Measurements from ENCODE around the gene WBP11. TPM values are rescaled to one million over a fixed set of nuclear protein-coding genes. Genes with fewer than 3 reads are reported as not detected.

WBP11 gene
- total RNA-seq, 1 experiment from 2014 or later: 56.6 TPM

- ChIA-PET CTCF (interaction anchor here (0.6 to 2.6 kb wide), 20 partner anchors 12 to 1668 kb away, joined by 3 to 9 read pairs (median 4); partner anchors contain the start of gene ATF7IP), POLR2A (interaction anchor here (0.6 to 8.5 kb wide), 21 partner anchors 11 to 1879 kb away, joined by 3 to 285 read pairs (median 4); partner anchors contain the start of genes ATF7IP, C12orf60, GPRC5A and RERG)
- peak overlapping the region; percentile 98 for H3K4me3 Mint-ChIP-seq (ENCODE audit: unreplicated experiment)
- H3K9me3 Mint-ChIP-seq (ENCODE audit: unreplicated experiment): peaks cover 5% of the 10 kb centered on the region
- peaks cover 11% of the 10 kb centered on the region for H3K4me1 Mint-ChIP-seq (ENCODE audit: insufficient read depth, unreplicated experiment)
- intact Hi-C loops (cut with micrococcal nuclease): loop anchor here (2.0 to 10.0 kb wide), 4 partner anchors 75 to 403 kb away; partner anchors contain the start of genes ART4 and ATF7IP
- TF ChIP-seq CTCF (IDR thresholded peaks at IDR 0.05; ENCODE audit: unreplicated experiment): peak; percentile 62
- H3K27me3 Mint-ChIP-seq (ENCODE audit: insufficient read depth, unreplicated experiment): no peaks in the 10 kb centered on the region
- BruUV-seq (replicated peaks): no TSS peak
- peak; percentile 81 for DNase-seq (ENCODE audit: unreplicated experiment)
- peaks cover 49% of the 10 kb centered on the region for H3K36me3 Mint-ChIP-seq (ENCODE audit: insufficient read depth, unreplicated experiment)
- H3K27ac Mint-ChIP-seq (ENCODE audit: low read depth, unreplicated experiment): peak overlapping the region; percentile 98
Observed at GRCh38 chr12:14769969-14770495, 33.2 kb downstream of the WBP11 start.

- Mint-ChIP-seq H3K27me3 (ENCODE audit: insufficient read depth, unreplicated experiment) (no peaks in the 10 kb centered on the region), H3K9me3 (ENCODE audit: unreplicated experiment) (peaks cover 5% of the 10 kb centered on the region), H3K27ac (ENCODE audit: low read depth, unreplicated experiment) (peak overlapping the region; percentile 98), H3K4me3 (ENCODE audit: unreplicated experiment) (peak overlapping the region; percentile 98), H3K36me3 (ENCODE audit: insufficient read depth, unreplicated experiment) (peaks cover 50% of the 10 kb centered on the region), H3K4me1 (ENCODE audit: insufficient read depth, unreplicated experiment) (peaks cover 11% of the 10 kb centered on the region)
- TF ChIP-seq CTCF (IDR thresholded peaks at IDR 0.05; ENCODE audit: unreplicated experiment): no peak
- ChIA-PET POLR2A (interaction anchor here (0.9 to 8.5 kb wide), 12 partner anchors 11 to 1878 kb away, joined by 3 to 285 read pairs (median 5); partner anchors contain the start of genes ATF7IP, C12orf60, GPRC5A and WBP11), CTCF (interaction anchor here (0.5 to 2.6 kb wide), 22 partner anchors 12 to 1015 kb away, joined by 3 to 9 read pairs (median 4); partner anchors contain the start of gene ATF7IP)
- intact Hi-C loops (cut with micrococcal nuclease): no loop called here
- BruUV-seq (replicated peaks): no TSS peak
- no peak for DNase-seq (ENCODE audit: unreplicated experiment)
Observed at GRCh38 chr12:14769466-14769968, 33.8 kb downstream of the WBP11 start.

GRCh38 chr12:14768823-14769405, 34.4 kb downstream of the WBP11 start:
- intact Hi-C loops (cut with micrococcal nuclease): no loop called here
- Mint-ChIP-seq H3K36me3 (ENCODE audit: insufficient read depth, unreplicated experiment) (peaks cover 51% of the 10 kb centered on the region), H3K4me1 (ENCODE audit: insufficient read depth, unreplicated experiment) (peaks cover 11% of the 10 kb centered on the region), H3K9me3 (ENCODE audit: unreplicated experiment) (peaks cover 5% of the 10 kb centered on the region), H3K27me3 (ENCODE audit: insufficient read depth, unreplicated experiment) (no peaks in the 10 kb centered on the region), H3K4me3 (ENCODE audit: unreplicated experiment) (peak overlapping the region; percentile 98), H3K27ac (ENCODE audit: low read depth, unreplicated experiment) (peak overlapping the region; percentile 98)
- TF ChIP-seq CTCF (IDR thresholded peaks at IDR 0.05; ENCODE audit: unreplicated experiment): no peak
- ChIA-PET CTCF (interaction anchor here (0.5 to 2.6 kb wide), 18 partner anchors 13 to 1014 kb away, joined by 3 to 9 read pairs (median 4); no protein-coding TSS in a partner anchor), POLR2A (interaction anchor here (1.4 to 8.5 kb wide), 3 partner anchors 12 to 397 kb away, joined by 3 to 285 read pairs (median 21); partner anchors contain the start of genes C12orf60 and WBP11)
- BruUV-seq (replicated peaks): no TSS peak
- peak; percentile 45 for DNase-seq (ENCODE audit: unreplicated experiment)

- Mint-ChIP-seq H3K27me3 (ENCODE audit: insufficient read depth, unreplicated experiment) (no peaks in the 10 kb centered on the region), H3K4me3 (ENCODE audit: unreplicated experiment) (peak overlapping the region; percentile 98), H3K27ac (ENCODE audit: low read depth, unreplicated experiment) (peak overlapping the region; percentile 77), H3K9me3 (ENCODE audit: unreplicated experiment) (peaks cover 5% of the 10 kb centered on the region), H3K4me1 (ENCODE audit: insufficient read depth, unreplicated experiment) (peaks cover 11% of the 10 kb centered on the region), H3K36me3 (ENCODE audit: insufficient read depth, unreplicated experiment) (peaks cover 54% of the 10 kb centered on the region)
- intact Hi-C loops (cut with micrococcal nuclease): no loop called here
- POLR2A ChIA-PET: interaction anchor here (0.7 to 0.9 kb wide), 2 partner anchors 32 to 36 kb away, joined by 3 read pairs; partner anchors contain the start of genes C12orf60 and WBP11
- TF ChIP-seq CTCF (IDR thresholded peaks at IDR 0.05; ENCODE audit: unreplicated experiment): no peak
- CTCF ChIA-PET: no interaction called here
- DNase-seq (ENCODE audit: unreplicated experiment): no peak
- no TSS peak for BruUV-seq (replicated peaks)
Observed at GRCh38 chr12:14767617-14768016, 35.7 kb downstream of the WBP11 start.

Measured in MCF 10A (cell line).